Panc1 (cell line): ENCODE results near the gene TNFRSF25.
"Not testable (repeated sequence)": the region's sequence is repeated elsewhere in the genome, so short reads cannot be mapped to it uniquely, and the experiment has no call there.

Experiments
- CTCF ChIP-seq: fragments of 450-650 bp; IDR thresholded peaks from 2 replicates; pipeline ENCODE4 v1.5.1; 2017; ENCODE audit warnings: mild to moderate bottlenecking
- POLR2AphosphoS5 ChIP-seq: IDR thresholded peaks from 2 replicates; pipeline ENCODE4 v1.6.1; 2012; ENCODE audit warnings: mild to moderate bottlenecking, low read depth, low read length, moderate library complexity
- REST ChIP-seq, 2 experiments: IDR thresholded peaks; 2 replicates each; pipeline ENCODE4 v1.6.1; 2011 to 2012; ENCODE audit warnings: low read depth in 2 of 2, control low read depth in 1 of 2, low read length in 1 of 2, mild to moderate bottlenecking in 1 of 2, moderate library complexity in 1 of 2; ENCODE audit not compliant: insufficient read depth in 1 of 2
- SIN3A ChIP-seq: IDR thresholded peaks from 2 replicates; pipeline ENCODE4 v1.6.1; 2012; ENCODE audit warnings: low read depth, mild to moderate bottlenecking, low read length, moderate library complexity, borderline replicate concordance; ENCODE audit not compliant: insufficient read depth
- TCF7L2 ChIP-seq: IDR thresholded peaks from 2 replicates; pipeline ENCODE4 v1.6.1; 2011; ENCODE audit warnings: mild to moderate bottlenecking, low read depth, low read length, inconsistent platforms

GRCh38 chr1:6428453-6428852, 37.5 kb downstream of the TNFRSF25 start:
- TF ChIP-seq SIN3A; CTCF; POLR2AphosphoS5; TCF7L2; REST (IDR thresholded peaks at IDR 0.05; ENCODE audit: insufficient read depth in 1 of 2, low read depth in 2 of 2, low read length in 1 of 2): not testable (repeated sequence)
